ENCODE results near the gene F2R.
A peak's percentile ranks its signal among the peaks of the same experiment; 100 is the strongest.

The F2R gene

GRCh38 chr5:76723266-76723665 lies 7.3 kb downstream of the F2R start:
- Histone ChIP-seq H2BK120ac (ENCODE audit: low read depth, low read length) (no peak overlapping the region), H2BK12ac (ENCODE audit: low read length) (no peak overlapping the region), H3K9ac (ENCODE audit: low read depth, low read length, poor library complexity) (no peak overlapping the region)

DNA sequence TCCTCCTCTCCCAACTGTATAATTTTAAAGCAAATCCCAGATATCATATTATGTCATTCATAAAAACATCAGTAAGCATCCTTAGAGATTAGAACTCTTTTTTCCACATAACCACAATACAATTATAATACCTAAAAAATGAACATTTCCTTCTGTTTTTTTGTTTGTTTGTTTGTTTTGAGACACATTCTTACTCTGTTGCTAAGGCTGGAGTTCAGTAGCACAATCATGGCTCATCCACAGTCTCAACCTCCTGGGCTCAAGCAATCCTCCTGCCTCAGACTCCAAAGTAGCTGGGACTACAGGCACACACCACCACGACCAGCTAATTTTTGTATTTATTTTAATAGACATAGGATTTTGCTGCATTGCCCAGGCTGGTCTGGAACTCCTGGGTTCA lies 8.0 kb downstream of the F2R start:
- Histone ChIP-seq H3K27me3 (ENCODE audit: control insufficient read depth in 3 of 3, insufficient read depth in 3 of 3, low read depth in 1 of 3, low read length in 3 of 3) (no peaks in the 10 kb centered on the region), H3K4ac (ENCODE audit: low read length) (no peak overlapping the region), H3K36me3 (replicated peaks in 1 of 2; ENCODE audit: control insufficient read depth in 2 of 2, insufficient read depth in 2 of 2, low read length in 2 of 2) (peaks cover 3 to 77% of the 10 kb centered on the region in 2 donors), H3K4me2 (ENCODE audit: insufficient read depth, low read length, poor library complexity, severe bottlenecking) (no peak overlapping the region), H4K91ac (ENCODE audit: low read depth, low read length, poor library complexity) (no peak overlapping the region), H2AFZ (ENCODE audit: low read length) (no peak overlapping the region), H3K4me3 (ENCODE audit: low read length in 2 of 2) (no peak overlapping the region), H2BK15ac (ENCODE audit: low read length) (no peak overlapping the region), H3K4me1 (ENCODE audit: control insufficient read depth in 2 of 2, insufficient read depth in 1 of 2, low read depth in 1 of 2, low read length in 2 of 2) (peaks cover 0 to 2% of the 10 kb centered on the region in 2 donors), H3K9ac (ENCODE audit: low read depth, low read length, poor library complexity) (no peak overlapping the region), H3K23ac (ENCODE audit: low read depth, low read length, poor library complexity) (no peak overlapping the region), H2BK5ac (ENCODE audit: low read length) (no peak overlapping the region), H3K18ac (ENCODE audit: low read length) (no peak overlapping the region), H3K9me3 (replicated peaks in 1 of 2; ENCODE audit: control insufficient read depth in 2 of 2, insufficient read depth in 1 of 2, low read depth in 1 of 2, low read length in 2 of 2) (peaks cover 3 to 28% of the 10 kb centered on the region in 2 donors), H2BK120ac (ENCODE audit: low read depth, low read length) (no peak overlapping the region), H3K27ac (replicated peaks; ENCODE audit: low read length) (no peak overlapping the region), H3K79me1 (ENCODE audit: low read depth, low read length) (no peaks in the 10 kb centered on the region), H4K8ac (ENCODE audit: low read depth, low read length) (no peak overlapping the region), H3K14ac (ENCODE audit: low read length) (no peak overlapping the region), H2BK12ac (ENCODE audit: low read length) (no peak overlapping the region), H2AK5ac (ENCODE audit: low read depth, low read length) (no peak overlapping the region)
- WGBS, 2 donors (ENCODE audit: extremely low coverage in 2 of 2, insufficient read length in 2 of 2, insufficient replicate concordance in 1 of 2) = no CpG with 5 or more reads among the region's 1 CpG
- DNase-seq (ENCODE audit: low spot score) = no peak

More at GRCh38 chr5:76723266-76723665, 7.3 kb downstream of the F2R start:
- no peaks in the 10 kb centered on the region for H3K27me3 ChIP-seq (ENCODE audit: control insufficient read depth in 3 of 3, insufficient read depth in 3 of 3, low read depth in 1 of 3, low read length in 3 of 3)
- no CpG with 5 or more reads among the region's 1 CpG for WGBS, 2 donors (ENCODE audit: extremely low coverage in 2 of 2, insufficient read length in 2 of 2, insufficient replicate concordance in 1 of 2)
- H3K4me2 ChIP-seq (ENCODE audit: insufficient read depth, low read length, poor library complexity, severe bottlenecking) = no peak overlapping the region
- H3K14ac ChIP-seq (ENCODE audit: low read length) = no peak overlapping the region
- no peak overlapping the region for H3K23ac ChIP-seq (ENCODE audit: low read depth, low read length, poor library complexity)
- H3K4ac ChIP-seq (ENCODE audit: low read length) = no peak overlapping the region
- no peak overlapping the region for H4K8ac ChIP-seq (ENCODE audit: low read depth, low read length)
- no peak overlapping the region for H2BK5ac ChIP-seq (ENCODE audit: low read length)
- H2AK5ac ChIP-seq (ENCODE audit: low read depth, low read length) = no peak overlapping the region
- H3K4me1 ChIP-seq (ENCODE audit: control insufficient read depth in 2 of 2, insufficient read depth in 1 of 2, low read depth in 1 of 2, low read length in 2 of 2) = peaks cover under 1 to 5% of the 10 kb centered on the region in 2 donors
- H2AFZ ChIP-seq (ENCODE audit: low read length) = no peak overlapping the region
- H3K36me3 ChIP-seq (replicated peaks in 1 of 2; ENCODE audit: control insufficient read depth in 2 of 2, insufficient read depth in 2 of 2, low read length in 2 of 2) = peaks cover 3 to 77% of the 10 kb centered on the region in 2 donors
- no peak overlapping the region for H3K18ac ChIP-seq (ENCODE audit: low read length)
- no peak overlapping the region for H2BK15ac ChIP-seq (ENCODE audit: low read length)
- H4K91ac ChIP-seq (ENCODE audit: low read depth, low read length, poor library complexity) = no peak overlapping the region
- peaks cover under 1% of the 10 kb centered on the region for H3K79me1 ChIP-seq (ENCODE audit: low read depth, low read length)
- H3K9me3 ChIP-seq (replicated peaks in 1 of 2; ENCODE audit: control insufficient read depth in 2 of 2, insufficient read depth in 1 of 2, low read depth in 1 of 2, low read length in 2 of 2) = peaks cover 3 to 22% of the 10 kb centered on the region in 2 donors
- no peak overlapping the region for H3K27ac ChIP-seq (replicated peaks; ENCODE audit: low read length)
- DNase-seq (ENCODE audit: low spot score) = no peak
- no peak overlapping the region for H3K4me3 ChIP-seq (ENCODE audit: low read length in 2 of 2)

DNA sequence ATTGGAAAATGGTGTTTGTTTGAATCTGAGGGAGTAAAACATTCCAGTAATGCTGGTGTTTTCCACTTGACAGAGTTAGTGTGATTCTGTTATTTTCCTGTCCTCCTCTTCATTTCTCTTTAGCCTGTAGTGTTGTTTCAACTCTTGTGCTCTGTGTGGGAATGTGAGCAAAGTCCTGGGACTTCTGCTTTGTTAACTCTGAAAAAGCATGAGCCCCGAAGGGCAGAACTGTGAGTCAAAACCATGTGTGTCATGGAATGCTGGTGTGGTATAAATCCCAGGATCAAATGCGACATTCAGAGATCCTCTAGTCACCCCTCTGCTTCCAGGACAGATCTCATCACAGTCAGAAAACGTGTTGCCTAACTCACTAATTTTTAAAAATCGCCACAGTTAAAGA lies 8.9 kb downstream of the F2R start:
- peak overlapping the region; percentile 17 for H3K27ac ChIP-seq (replicated peaks; ENCODE audit: low read length)
- H3K9ac ChIP-seq (ENCODE audit: low read depth, low read length, poor library complexity) = no peak overlapping the region
- H2BK15ac ChIP-seq (ENCODE audit: low read length) = no peak overlapping the region
- no peak overlapping the region for H3K4ac ChIP-seq (ENCODE audit: low read length)
- no peak overlapping the region for H3K4me3 ChIP-seq (ENCODE audit: low read length in 2 of 2)
- H2AK5ac ChIP-seq (ENCODE audit: low read depth, low read length) = no peak overlapping the region
- no peak overlapping the region for H4K91ac ChIP-seq (ENCODE audit: low read depth, low read length, poor library complexity)
- no peak overlapping the region for H3K4me2 ChIP-seq (ENCODE audit: insufficient read depth, low read length, poor library complexity, severe bottlenecking)
- peaks cover 0 to 2% of the 10 kb centered on the region in 2 donors for H3K4me1 ChIP-seq (ENCODE audit: control insufficient read depth in 2 of 2, insufficient read depth in 1 of 2, low read depth in 1 of 2, low read length in 2 of 2)
- H3K9me3 ChIP-seq (replicated peaks in 1 of 2; ENCODE audit: control insufficient read depth in 2 of 2, insufficient read depth in 1 of 2, low read depth in 1 of 2, low read length in 2 of 2) = peaks cover 3 to 37% of the 10 kb centered on the region in 2 donors
- H2BK12ac ChIP-seq (ENCODE audit: low read length) = no peak overlapping the region
- no peak overlapping the region for H2BK120ac ChIP-seq (ENCODE audit: low read depth, low read length)
- no peak for DNase-seq (ENCODE audit: low spot score)
- no peak overlapping the region for H2AFZ ChIP-seq (ENCODE audit: low read length)
- H3K14ac ChIP-seq (ENCODE audit: low read length) = no peak overlapping the region
- no peak overlapping the region for H4K8ac ChIP-seq (ENCODE audit: low read depth, low read length)
- peaks cover 6 to 85% of the 10 kb centered on the region in 2 donors for H3K36me3 ChIP-seq (replicated peaks in 1 of 2; ENCODE audit: control insufficient read depth in 2 of 2, insufficient read depth in 2 of 2, low read length in 2 of 2)
- H3K79me1 ChIP-seq (ENCODE audit: low read depth, low read length) = no peaks in the 10 kb centered on the region
- H2BK5ac ChIP-seq (ENCODE audit: low read length) = no peak overlapping the region
- WGBS, 2 donors (ENCODE audit: extremely low coverage in 2 of 2, insufficient read length in 2 of 2, insufficient replicate concordance in 1 of 2) = no CpG with 5 or more reads among the region's 4 CpGs
- no peak overlapping the region for H3K18ac ChIP-seq (ENCODE audit: low read length)
- H3K23ac ChIP-seq (ENCODE audit: low read depth, low read length, poor library complexity) = no peak overlapping the region
- H3K27me3 ChIP-seq (ENCODE audit: control insufficient read depth in 3 of 3, insufficient read depth in 3 of 3, low read depth in 1 of 3, low read length in 3 of 3) = no peaks in the 10 kb centered on the region

GRCh38 chr5:76728965-76729364 lies 13.0 kb downstream of the F2R start:
- H3K4me2 ChIP-seq (ENCODE audit: insufficient read depth, low read length, poor library complexity, severe bottlenecking) = no peak overlapping the region
- H2AFZ ChIP-seq (ENCODE audit: low read length) = no peak overlapping the region
- no peak overlapping the region for H3K18ac ChIP-seq (ENCODE audit: low read length)
- no peak overlapping the region for H3K14ac ChIP-seq (ENCODE audit: low read length)
- H2BK120ac ChIP-seq (ENCODE audit: low read depth, low read length) = no peak overlapping the region
- peaks cover 3% of the 10 kb centered on the region for H3K79me1 ChIP-seq (ENCODE audit: low read depth, low read length)
- DNase-seq (ENCODE audit: low spot score) = no peak
- no peak overlapping the region for H2BK5ac ChIP-seq (ENCODE audit: low read length)
- no peak overlapping the region for H3K9ac ChIP-seq (ENCODE audit: low read depth, low read length, poor library complexity)
- H2BK15ac ChIP-seq (ENCODE audit: low read length) = no peak overlapping the region
- peaks cover 12 to 87% of the 10 kb centered on the region in 2 donors for H3K36me3 ChIP-seq (replicated peaks in 1 of 2; ENCODE audit: control insufficient read depth in 2 of 2, insufficient read depth in 2 of 2, low read length in 2 of 2)
- peaks cover 0 to 2% of the 10 kb centered on the region in 2 donors for H3K4me1 ChIP-seq (ENCODE audit: control insufficient read depth in 2 of 2, insufficient read depth in 1 of 2, low read depth in 1 of 2, low read length in 2 of 2)
- H2AK5ac ChIP-seq (ENCODE audit: low read depth, low read length) = no peak overlapping the region
- no peak overlapping the region for H3K4me3 ChIP-seq (ENCODE audit: low read length in 2 of 2)
- no peaks in the 10 kb centered on the region for H3K27me3 ChIP-seq (ENCODE audit: control insufficient read depth in 3 of 3, insufficient read depth in 3 of 3, low read depth in 1 of 3, low read length in 3 of 3)
- peaks cover 3 to 49% of the 10 kb centered on the region in 2 donors for H3K9me3 ChIP-seq (replicated peaks in 1 of 2; ENCODE audit: control insufficient read depth in 2 of 2, insufficient read depth in 1 of 2, low read depth in 1 of 2, low read length in 2 of 2)
- H3K23ac ChIP-seq (ENCODE audit: low read depth, low read length, poor library complexity) = no peak overlapping the region
- no peak overlapping the region for H3K27ac ChIP-seq (replicated peaks; ENCODE audit: low read length)
- no peak overlapping the region for H3K4ac ChIP-seq (ENCODE audit: low read length)
- H4K8ac ChIP-seq (ENCODE audit: low read depth, low read length) = no peak overlapping the region
- no CpG with 5 or more reads among the region's 4 CpGs for WGBS, 2 donors (ENCODE audit: extremely low coverage in 2 of 2, insufficient read length in 2 of 2, insufficient replicate concordance in 1 of 2)
- H2BK12ac ChIP-seq (ENCODE audit: low read length) = no peak overlapping the region
- no peak overlapping the region for H4K91ac ChIP-seq (ENCODE audit: low read depth, low read length, poor library complexity)
